ENCODE results near the gene NOL6. TPM values are rescaled to one million over a fixed set of nuclear protein-coding genes. Genes with fewer than 3 reads are reported as not detected.

The NOL6 gene
- total and polyA plus RNA-seq, 4 donors, result 14.4 to 42.5 (median 32.1) TPM

DNA sequence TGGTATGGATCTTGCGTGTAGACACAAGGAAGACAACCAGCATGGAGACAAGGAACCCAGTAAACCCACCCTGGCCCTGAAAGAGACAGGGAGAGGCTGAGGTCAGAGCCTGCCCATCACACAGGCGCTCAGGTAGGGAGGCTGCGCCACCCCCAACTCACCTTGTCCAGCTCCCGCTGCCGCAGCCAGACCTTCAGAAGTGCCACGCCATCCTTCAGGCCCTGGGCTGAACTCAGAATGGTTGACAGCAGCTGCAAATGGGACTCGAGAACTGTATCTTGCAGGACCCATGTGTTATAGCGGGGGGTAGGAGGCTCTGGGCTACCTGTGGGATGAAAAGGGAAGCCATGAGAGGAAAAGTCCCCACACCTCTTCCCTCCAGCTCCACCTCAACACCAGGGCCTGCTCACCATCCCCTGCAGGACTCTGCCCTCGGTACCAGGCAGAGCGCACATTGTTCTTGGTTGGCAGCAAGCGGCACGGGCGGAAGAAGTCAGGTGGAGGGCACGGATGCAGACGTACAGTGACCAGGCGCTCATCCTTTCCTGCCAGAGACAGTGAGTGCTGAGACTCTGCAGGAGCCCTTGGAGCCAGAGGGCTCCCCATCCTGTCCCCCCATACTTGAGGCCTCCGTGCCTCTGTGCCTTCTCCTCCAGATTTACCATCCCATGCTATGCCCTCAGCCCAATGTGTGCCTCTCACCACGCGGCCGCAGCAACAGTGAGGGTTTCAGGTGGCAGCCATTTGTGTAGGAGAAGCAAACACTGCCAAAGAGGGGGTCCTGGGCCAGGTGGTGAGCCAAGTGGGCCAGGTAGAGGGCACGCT, 4.7 kb downstream of the NOL6 start:
- peaks cover 41 to 69% (median 51%) of the 10 kb centered on the region in 4 donors for H3K36me3 ChIP-seq (ENCODE audit: control insufficient read depth in 4 of 4, insufficient read depth in 4 of 4, low read length in 4 of 4)
- ATAC-seq (ENCODE audit: insufficient read depth, low FRiP score), result no peak
- no peak overlapping the region for H3K4me3 ChIP-seq
- TF ChIP-seq, protein P1, sequence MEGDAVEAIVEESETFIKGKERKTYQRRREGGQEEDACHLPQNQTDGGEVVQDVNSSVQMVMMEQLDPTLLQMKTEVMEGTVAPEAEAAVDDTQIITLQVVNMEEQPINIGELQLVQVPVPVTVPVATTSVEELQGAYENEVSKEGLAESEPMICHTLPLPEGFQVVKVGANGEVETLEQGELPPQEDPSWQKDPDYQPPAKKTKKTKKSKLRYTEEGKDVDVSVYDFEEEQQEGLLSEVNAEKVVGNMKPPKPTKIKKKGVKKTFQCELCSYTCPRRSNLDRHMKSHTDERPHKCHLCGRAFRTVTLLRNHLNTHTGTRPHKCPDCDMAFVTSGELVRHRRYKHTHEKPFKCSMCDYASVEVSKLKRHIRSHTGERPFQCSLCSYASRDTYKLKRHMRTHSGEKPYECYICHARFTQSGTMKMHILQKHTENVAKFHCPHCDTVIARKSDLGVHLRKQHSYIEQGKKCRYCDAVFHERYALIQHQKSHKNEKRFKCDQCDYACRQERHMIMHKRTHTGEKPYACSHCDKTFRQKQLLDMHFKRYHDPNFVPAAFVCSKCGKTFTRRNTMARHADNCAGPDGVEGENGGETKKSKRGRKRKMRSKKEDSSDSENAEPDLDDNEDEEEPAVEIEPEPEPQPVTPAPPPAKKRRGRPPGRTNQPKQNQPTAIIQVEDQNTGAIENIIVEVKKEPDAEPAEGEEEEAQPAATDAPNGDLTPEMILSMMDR (IDR thresholded peaks at IDR 0.05; ENCODE audit: control extremely low read depth, extremely low read depth), result no peak
- no peak overlapping the region for H3K9ac ChIP-seq (ENCODE audit: insufficient read depth in 1 of 2, low read length in 2 of 2)
- WGBS, 2 donors, result 97 to 98% methylated on average over 21 of the region's 21 CpGs
- H3K4me1 ChIP-seq (ENCODE audit: control insufficient read depth in 5 of 5, insufficient read depth in 5 of 5, low read length in 5 of 5), result peaks cover 0 to 12% (median 6%) of the 10 kb centered on the region in 5 donors
- no peak for DNase-seq
- H3K9me3 ChIP-seq (ENCODE audit: control insufficient read depth in 4 of 4, insufficient read depth in 3 of 4, low read length in 3 of 4), result no peaks in the 10 kb centered on the region
- no peaks in the 10 kb centered on the region for H3K27me3 ChIP-seq (ENCODE audit: control insufficient read depth in 3 of 3, insufficient read depth in 3 of 3, low read length in 2 of 3)
- no peak overlapping the region for H3K27ac ChIP-seq (ENCODE audit: low read depth in 1 of 2, low read length in 1 of 2)

DNA sequence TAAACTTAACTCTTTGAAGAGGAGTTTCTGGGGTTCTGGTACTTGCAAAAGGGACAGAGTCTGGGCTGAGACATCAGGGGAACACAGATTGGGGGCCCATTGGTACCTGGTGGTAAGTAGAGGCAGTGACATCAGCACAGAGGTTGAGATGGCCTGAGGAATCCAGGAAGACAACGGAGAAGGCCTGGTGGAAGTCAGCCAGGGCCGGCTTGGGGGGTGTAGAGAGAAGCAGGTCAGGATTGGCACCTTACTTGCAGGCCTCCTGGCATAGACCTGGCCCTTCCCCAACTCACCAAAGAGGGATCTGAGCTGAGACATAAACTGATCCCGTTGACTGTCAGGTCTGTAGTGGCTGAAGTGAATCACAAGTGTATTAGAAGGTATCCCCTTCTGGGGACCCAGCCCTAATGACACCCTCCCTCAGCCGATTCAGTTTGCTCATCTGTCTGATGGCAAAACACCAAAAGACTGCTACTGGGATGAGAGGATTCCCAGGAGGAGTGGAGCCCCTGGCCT, 5.5 kb downstream of the NOL6 start:
- Histone ChIP-seq H3K4me3 (no peak overlapping the region), H3K4me1 (ENCODE audit: control insufficient read depth in 5 of 5, insufficient read depth in 5 of 5, low read length in 5 of 5) (peaks cover 0 to 11% (median 6%) of the 10 kb centered on the region in 5 donors), H3K9me3 (ENCODE audit: control insufficient read depth in 4 of 4, insufficient read depth in 3 of 4, low read length in 3 of 4) (no peaks in the 10 kb centered on the region), H3K36me3 (ENCODE audit: control insufficient read depth in 4 of 4, insufficient read depth in 4 of 4, low read length in 4 of 4) (peaks cover 45 to 76% (median 52%) of the 10 kb centered on the region in 4 donors), H3K27ac (ENCODE audit: low read depth in 1 of 2, low read length in 1 of 2) (no peak overlapping the region), H3K9ac (ENCODE audit: insufficient read depth in 1 of 2, low read length in 2 of 2) (no peak overlapping the region), H3K27me3 (ENCODE audit: control insufficient read depth in 3 of 3, insufficient read depth in 3 of 3, low read length in 2 of 3) (no peaks in the 10 kb centered on the region)
- DNase-seq (no peak), ATAC-seq (ENCODE audit: insufficient read depth, low FRiP score) (no peak)
- TF ChIP-seq, protein P1 (IDR thresholded peaks at IDR 0.05; ENCODE audit: control extremely low read depth, extremely low read depth), result no peak
- WGBS, 2 donors, result 91 to 93% methylated on average over 4 of the region's 4 CpGs

DNA sequence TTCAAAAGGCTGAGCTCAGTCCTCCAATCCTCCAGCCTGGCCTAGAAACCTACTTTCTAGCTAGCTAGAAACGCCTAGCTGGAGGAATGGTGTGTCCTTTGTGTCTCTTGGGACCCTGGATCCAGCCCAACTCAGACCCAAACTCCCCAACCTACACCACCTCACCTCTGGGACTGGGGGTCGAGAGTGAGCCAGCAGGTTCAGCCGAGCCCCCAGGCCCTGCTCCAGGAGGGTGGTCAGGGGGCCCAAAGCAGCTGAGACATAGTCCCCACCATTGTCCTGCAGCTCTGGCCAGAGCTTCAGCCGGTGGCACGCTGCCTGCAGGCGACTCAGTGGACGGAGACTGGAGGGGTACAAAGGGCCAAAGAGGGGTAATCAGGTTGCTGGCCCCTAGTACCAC, 6.2 kb downstream of the NOL6 start:
- 95% methylated on average over 7 of the region's 7 CpGs for WGBS, 2 donors
- H3K4me1 ChIP-seq (ENCODE audit: control insufficient read depth in 5 of 5, insufficient read depth in 5 of 5, low read length in 5 of 5), result peaks cover 0 to 6% (median 3%) of the 10 kb centered on the region in 5 donors
- DNase-seq (no peak), ATAC-seq (ENCODE audit: insufficient read depth, low FRiP score) (no peak)
- H3K27me3 ChIP-seq (ENCODE audit: control insufficient read depth in 3 of 3, insufficient read depth in 3 of 3, low read length in 2 of 3), result no peaks in the 10 kb centered on the region
- TF ChIP-seq, protein P1 (IDR thresholded peaks at IDR 0.05; ENCODE audit: control extremely low read depth, extremely low read depth), result no peak
- H3K9me3 ChIP-seq (ENCODE audit: control insufficient read depth in 4 of 4, insufficient read depth in 3 of 4, low read length in 3 of 4), result no peaks in the 10 kb centered on the region
- H3K4me3 ChIP-seq, result no peak overlapping the region
- H3K9ac ChIP-seq (ENCODE audit: insufficient read depth in 1 of 2, low read length in 2 of 2), result no peak overlapping the region
- H3K36me3 ChIP-seq (ENCODE audit: control insufficient read depth in 4 of 4, insufficient read depth in 4 of 4, low read length in 4 of 4), result peaks cover 45 to 84% (median 56%) of the 10 kb centered on the region in 4 donors
- H3K27ac ChIP-seq (ENCODE audit: low read depth in 1 of 2, low read length in 1 of 2), result no peak overlapping the region

Measured in lung (tissue), 12 donors.